HG02763 (cell line): ENCODE data around the gene AKR1C4.
"Not testable (repeated sequence)": the region's sequence is repeated elsewhere in the genome, so short reads cannot be mapped to it uniquely, and the experiment has no call there.

Source experiments
- ATAC-seq: cut with Tn5 transposase; IDR thresholded peaks from one replicate; pipeline ENCODE4 v1.9.1; 2021; ENCODE audit warnings: mild to moderate bottlenecking, moderate library complexity; ENCODE audit not compliant: unreplicated experiment

AKR1C4 gene

DNA sequence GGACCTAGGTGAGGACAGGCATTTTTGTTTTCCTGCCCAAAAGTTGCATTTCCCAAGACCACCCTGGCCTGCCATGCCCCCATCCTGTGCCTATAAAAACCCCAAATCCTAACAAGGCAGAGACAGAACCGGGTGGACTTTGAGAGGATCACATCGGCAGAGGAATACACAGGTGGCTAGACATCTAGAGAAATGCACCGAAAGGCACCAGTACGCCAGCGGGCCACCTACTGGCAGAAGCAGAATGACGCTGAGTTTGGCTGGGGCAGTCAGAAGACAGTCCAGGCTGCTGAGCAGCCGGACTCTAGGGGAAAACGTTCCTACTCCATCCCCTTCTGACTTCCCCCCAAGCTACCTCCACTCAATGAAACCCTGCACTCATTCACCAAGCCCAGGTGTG is 2.8 kb downstream of the AKR1C4 start:
- no peak for ATAC-seq

DNA sequence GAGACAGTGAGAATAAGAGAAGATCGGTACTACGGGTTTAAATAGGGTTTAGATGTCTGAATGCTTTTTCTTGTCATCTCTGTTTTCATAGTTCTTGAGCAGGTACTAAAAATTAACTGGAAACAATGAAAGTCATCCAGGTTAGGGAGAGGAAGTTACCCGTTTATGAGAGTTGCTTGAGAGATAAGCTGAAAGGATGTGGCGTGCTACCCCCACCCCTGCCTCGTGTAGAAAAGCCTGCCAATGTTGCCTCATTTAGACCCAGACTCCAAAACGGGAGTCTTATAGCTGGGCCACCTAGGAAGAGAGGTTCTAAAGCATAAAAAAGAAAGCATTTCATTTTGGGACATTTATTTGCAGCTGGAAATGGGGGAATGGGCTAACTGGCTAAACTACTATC is 10.2 kb downstream of the AKR1C4 start:
- ATAC-seq, result no peak

DNA sequence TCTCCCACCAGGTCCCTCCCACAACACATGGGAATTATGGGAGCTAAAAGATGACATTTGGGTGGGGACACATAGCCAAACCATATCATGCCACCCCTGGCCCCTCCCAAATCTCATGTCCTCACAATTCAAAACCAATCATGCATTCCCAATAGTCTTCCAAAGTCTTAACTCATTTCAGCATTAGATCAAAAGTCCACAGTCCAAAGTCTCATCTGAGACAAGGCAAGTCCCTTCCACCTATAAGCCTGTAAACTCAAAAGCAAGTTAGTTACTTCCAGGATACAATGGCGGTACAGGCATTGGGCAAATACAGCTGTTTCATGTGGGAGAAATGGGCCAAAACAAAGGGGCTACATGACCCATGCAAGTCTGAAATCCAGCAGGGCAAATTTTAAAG is 13.1 kb downstream of the AKR1C4 start:
- not testable (repeated sequence) for ATAC-seq

- ATAC-seq, result not testable (repeated sequence)
These were observed 13.6 kb downstream of the AKR1C4 start for GRCh38 chr10:5210261-5210660.

- ATAC-seq, result no peak
These were observed 15.3 kb downstream of the AKR1C4 start for GRCh38 chr10:5211696-5212536.

DNA sequence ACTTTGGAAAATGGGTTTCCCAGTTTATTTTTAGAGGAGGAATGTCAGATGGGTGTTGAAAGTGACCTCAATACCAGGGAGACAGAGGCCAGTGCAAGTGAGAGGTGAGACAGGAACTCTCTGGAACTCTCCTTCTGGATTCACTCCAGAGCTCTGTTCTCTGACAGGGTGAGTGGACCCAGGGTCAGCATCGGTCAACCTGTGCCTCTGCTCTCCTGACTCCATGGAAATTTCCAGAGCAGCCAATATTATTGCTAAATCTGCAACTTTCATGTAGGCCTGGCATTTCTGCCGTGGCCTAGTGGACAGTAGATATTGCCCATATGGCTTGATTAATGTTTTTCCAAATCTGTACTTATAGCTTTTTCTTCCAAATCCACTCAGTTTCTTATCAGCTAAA is 20.2 kb downstream of the AKR1C4 start:
- ATAC-seq, result no peak

GRCh38 chr10:5219262-5219661 is 22.6 kb downstream of the AKR1C4 start:
- ATAC-seq, result no peak

DNA sequence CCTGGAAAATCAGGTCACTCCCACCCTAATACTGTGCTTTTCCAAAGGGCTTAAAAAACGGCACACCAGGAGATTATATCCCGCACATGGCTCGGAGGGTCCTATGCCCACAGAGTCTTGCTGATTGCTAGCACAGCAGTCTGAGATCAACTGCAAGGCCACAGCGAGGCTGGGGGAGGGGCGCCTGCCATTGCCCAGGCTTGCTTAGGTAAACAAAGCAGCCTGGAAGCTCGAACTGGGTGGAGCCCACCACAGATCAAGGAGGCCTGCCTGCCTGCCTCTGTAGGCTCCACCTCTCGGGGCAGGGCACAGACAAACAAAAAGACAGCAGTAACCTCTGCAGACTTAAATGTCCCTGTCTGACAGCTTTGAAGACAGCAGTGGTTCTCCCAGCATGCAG is 26.3 kb downstream of the AKR1C4 start:
- ATAC-seq, result not testable (repeated sequence)

DNA sequence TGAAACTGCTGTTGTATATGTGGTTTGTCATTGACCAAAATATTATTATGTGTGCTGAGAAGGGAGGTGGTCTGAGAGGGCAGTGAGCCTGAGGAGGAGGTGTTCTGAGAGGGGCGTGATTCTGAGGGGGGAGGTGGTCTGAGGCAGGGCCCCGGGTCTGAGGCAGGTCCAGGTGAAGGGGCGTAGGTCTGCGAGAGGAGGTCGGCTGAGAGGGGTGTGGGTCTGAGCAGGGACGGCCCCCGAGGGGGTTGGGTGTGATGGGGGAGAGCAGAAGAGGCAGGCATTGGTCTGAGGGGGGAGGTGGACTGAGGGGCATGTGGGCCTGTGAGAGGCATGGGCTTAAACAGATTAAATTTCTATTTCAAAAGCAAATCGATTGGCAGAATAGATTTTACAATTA is 32.4 kb downstream of the AKR1C4 start:
- no peak for ATAC-seq

GRCh38 chr10:5233324-5233723 is 36.7 kb downstream of the AKR1C4 start:
- no peak for ATAC-seq

GRCh38 chr10:5234106-5234860 is 37.6 kb downstream of the AKR1C4 start:
- ATAC-seq, result no peak

- ATAC-seq, result not testable (repeated sequence)
These were observed 40.9 kb downstream of the AKR1C4 start for GRCh38 chr10:5237541-5237940.

GRCh38 chr10:5242585-5242984 is 45.9 kb downstream of the AKR1C4 start:
- ATAC-seq, result no peak

- ATAC-seq, result no peak
These were observed 46.9 kb downstream of the AKR1C4 start for GRCh38 chr10:5243521-5243987.

DNA sequence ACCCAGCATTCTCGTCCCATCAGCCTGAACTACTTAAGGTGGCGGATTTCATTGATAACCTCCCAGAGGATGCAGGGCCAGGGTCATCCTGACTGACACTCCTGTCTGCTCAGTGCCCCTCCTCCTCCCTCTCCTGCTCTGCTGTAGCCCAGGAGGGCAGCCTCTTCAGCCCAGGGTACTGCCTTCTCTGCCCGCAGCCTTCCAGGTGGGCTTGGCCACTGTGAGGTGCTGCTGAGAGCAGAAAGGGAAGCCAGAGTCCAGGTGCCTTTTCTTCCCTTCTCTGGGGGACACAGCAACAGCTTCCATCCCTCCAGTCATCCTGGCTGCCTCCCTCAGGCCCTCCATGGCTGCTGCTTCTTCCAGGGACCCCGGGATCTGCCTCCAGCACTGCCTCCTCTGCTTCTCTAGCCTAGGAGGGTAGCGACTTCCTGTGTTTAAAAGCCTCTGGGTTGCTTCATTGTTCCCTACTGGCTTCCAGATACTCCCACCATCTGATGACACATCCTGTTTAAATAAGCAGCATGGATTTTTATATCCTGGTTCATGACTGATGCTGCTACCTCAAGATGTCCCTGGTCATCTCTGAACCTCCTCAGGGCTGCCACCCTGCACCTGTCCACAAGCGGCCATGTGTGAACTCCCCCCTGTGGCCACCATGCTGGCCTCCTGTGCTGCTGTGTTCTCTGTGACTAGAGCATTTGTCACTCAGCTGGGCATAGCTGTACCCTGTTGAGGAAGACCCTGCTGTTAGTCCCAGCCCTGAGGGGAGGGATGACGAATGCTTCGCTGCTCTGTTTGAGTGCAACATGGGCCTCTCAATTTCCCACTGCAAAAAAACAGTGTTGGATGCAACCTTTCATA is 55.8 kb downstream of the AKR1C4 start:
- no peak for ATAC-seq

- ATAC-seq, result no peak
These were observed 57.9 kb downstream of the AKR1C4 start for GRCh38 chr10:5254488-5254887.

- ATAC-seq, result not testable (repeated sequence)
These were observed 61.1 kb downstream of the AKR1C4 start for GRCh38 chr10:5257768-5258167.

DNA sequence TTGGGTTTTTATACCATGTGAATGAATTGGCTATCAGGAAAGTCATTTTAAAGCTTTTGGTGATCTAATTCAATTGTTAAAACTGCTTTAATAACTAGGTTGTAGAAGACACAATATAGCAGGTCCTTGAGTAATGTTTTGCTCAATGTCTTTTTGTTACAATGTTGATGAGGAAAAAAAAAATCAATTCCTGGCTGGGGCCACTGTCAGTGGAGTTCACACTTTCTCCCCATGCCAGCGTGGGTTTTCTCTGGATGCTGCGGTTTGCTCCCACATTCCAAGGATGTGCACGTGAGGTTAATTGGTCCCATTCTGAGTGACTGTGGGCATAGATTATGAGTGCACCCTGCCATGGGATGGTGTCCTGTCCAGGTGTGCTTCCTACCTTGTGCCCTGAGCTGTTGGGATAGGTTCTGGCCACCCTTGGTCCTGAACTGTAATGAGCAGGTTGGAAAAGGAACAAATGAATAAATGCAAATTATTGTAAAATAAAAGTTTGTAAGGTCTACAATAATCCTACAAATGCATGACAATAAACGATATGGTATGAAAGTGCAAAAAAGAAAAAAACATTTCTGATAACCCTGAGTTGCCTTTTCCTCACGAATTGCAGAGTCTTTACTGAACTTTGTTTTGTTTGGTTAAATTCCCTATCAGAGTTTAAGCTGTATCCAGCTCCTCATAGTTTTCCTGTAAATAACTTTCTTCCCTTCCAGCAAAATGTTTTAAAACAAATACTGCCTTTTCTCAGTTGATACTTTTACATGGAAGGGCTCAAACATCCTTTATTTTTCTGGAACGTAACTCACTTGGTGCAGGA is 62.7 kb downstream of the AKR1C4 start:
- ATAC-seq, result no peak

DNA sequence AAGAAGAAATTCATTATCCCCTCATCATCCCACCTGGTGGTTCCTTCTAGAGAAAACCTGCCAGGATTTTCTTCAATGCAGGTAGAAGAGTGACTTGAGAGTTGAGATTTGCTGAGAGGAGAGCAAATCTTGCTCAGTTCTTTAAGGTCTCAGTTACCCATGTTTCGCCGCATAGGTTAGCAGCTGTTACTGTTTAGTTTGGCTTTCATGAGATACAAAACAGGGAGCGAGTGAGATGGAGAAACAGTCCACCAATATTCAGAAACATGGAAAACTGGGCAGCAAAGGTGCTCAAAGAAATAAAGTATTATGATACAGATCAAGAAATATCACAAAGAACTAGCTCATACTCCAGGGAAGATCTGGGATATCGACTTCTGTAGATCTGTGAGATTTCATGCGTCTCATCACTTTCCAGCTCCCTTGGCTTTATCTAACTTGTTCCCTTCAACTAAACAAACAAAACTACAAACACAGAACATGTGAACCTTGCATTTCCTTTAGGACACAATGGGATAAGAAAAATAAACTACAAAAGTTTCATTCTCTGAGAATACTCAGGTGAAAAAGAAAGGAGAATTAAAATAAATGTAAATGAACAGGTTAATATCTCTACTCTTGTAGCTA is 63.4 kb downstream of the AKR1C4 start:
- ATAC-seq, result no peak

GRCh38 chr10:5260828-5261227 is 64.2 kb downstream of the AKR1C4 start:
- no peak for ATAC-seq
